HG03469 (cell line): ENCODE data around the gene FARP1.

Experiments
- ATAC-seq: cut with Tn5 transposase; IDR thresholded peaks from one replicate; pipeline ENCODE4 v1.9.1; 2021; ENCODE audit warnings: mild to moderate bottlenecking, moderate library complexity, moderate number of reproducible peaks; ENCODE audit not compliant: unreplicated experiment

Gene FARP1, protein sequence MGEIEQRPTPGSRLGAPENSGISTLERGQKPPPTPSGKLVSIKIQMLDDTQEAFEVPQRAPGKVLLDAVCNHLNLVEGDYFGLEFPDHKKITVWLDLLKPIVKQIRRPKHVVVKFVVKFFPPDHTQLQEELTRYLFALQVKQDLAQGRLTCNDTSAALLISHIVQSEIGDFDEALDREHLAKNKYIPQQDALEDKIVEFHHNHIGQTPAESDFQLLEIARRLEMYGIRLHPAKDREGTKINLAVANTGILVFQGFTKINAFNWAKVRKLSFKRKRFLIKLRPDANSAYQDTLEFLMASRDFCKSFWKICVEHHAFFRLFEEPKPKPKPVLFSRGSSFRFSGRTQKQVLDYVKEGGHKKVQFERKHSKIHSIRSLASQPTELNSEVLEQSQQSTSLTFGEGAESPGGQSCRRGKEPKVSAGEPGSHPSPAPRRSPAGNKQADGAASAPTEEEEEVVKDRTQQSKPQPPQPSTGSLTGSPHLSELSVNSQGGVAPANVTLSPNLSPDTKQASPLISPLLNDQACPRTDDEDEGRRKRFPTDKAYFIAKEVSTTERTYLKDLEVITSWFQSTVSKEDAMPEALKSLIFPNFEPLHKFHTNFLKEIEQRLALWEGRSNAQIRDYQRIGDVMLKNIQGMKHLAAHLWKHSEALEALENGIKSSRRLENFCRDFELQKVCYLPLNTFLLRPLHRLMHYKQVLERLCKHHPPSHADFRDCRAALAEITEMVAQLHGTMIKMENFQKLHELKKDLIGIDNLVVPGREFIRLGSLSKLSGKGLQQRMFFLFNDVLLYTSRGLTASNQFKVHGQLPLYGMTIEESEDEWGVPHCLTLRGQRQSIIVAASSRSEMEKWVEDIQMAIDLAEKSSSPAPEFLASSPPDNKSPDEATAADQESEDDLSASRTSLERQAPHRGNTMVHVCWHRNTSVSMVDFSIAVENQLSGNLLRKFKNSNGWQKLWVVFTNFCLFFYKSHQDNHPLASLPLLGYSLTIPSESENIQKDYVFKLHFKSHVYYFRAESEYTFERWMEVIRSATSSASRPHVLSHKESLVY

DNA sequence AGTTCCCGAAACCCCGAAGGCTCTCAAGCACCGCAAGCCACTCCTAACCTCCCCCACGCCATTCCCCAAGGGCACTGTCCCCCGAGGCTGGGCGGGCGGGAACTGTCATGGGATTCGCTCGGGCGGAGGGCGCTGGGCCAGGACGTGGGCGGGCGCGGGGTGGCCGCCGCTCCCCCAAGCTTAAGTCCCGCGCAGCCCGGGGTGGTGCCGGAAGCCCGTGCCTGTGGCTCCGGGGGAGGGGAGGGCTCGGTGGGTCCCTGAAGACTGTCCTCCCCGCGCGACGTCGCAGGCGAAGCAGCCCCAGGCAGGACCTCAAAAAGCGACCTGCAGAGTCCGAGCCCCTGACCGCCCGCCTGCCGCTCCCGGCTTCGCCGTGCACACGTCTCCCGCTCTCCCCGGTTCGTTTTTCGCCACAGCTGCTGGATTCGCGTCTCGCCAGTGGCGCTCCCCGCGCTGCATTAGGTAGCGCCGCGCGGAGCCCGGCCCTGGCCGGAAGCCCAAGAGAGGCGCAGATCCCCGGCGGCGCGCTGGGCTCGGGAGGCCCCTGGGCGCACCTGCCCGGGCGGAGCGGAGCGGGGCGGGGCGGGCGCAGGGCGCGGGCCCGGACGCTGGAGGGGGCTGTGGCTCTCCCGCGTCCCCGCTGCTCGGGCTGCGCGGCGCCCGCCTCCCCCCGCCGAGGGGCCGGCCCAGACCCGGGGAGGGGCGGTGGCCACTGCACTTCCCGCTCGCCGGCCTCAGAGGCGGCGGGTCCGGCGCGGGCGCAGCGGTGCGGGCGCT is at the start of gene FARP1:
Gene FARP1, plus strand, starts transcription at position 715 of the 777 bp plus-strand sequence. CDS start 70,149 bp downstream, outside the sequence.
- ATAC-seq: peak; percentile 59

DNA sequence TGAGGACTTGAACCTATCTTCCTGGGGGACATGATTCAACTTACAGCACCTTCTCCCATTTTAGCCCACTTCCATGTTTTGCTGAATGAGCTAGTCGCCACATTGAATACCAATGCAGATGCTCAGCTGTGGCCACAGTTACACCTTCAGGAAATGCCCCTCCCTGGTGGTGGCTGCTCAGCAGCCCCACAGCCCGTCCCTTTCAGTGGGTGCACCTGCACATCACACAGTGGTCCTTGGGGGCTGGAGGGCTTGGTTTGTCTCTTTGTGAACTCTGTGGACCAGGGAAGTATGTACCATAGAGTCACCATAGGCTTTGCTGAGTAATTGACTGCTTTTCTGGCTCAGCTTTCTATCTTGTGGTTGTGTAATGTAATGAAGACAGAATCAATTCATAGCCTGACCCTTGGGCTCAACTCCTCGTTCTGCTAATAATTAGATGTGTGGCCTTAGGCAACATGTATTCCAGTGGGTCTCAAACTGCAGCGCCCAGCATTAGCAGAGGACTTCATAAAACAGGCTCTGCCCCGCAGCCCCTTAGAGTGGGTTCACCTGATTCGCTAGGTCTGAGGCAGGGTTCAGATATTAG is 48.1 kb upstream of the FARP1 start:
- no peak for ATAC-seq

DNA sequence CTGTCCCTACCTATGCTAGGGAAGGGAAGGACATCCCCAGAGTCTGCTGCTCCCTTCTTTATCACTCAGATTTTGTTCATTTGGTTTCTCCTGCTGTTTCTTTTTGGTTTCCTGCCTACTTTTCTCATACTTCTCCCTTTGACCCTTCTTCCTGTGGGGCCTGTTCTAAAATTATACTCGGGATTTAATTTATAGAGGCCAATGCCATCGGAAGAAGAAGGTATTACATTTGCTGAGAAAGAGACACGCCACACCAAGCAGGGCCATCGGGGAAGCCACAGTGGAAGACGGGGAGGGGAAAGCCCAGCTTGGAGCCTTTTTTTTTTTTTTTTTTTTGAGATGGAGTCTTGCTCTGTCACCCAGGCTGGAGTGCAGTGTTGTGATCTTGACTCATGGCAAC is 46.8 kb upstream of the FARP1 start:
- no peak for ATAC-seq

DNA sequence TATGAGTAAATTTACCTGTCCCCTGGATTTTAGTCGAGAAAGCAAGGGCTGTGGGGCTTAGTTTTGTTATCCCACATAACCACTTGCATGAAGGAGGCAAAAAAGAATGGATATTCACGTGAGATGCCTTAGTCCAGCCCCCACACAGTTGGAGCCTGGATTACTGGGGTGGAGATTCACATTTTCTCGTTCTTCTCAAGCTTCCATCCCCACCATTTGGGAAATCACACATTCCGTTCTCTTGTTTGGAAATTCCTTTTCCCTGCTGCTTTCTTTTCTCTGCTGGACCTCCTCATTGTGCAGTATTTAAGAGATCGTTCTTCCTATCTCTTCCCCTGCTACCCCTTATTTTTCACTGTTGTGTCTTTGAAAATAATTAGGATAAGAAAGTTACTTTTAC is 45.1 kb upstream of the FARP1 start:
- no peak for ATAC-seq

DNA sequence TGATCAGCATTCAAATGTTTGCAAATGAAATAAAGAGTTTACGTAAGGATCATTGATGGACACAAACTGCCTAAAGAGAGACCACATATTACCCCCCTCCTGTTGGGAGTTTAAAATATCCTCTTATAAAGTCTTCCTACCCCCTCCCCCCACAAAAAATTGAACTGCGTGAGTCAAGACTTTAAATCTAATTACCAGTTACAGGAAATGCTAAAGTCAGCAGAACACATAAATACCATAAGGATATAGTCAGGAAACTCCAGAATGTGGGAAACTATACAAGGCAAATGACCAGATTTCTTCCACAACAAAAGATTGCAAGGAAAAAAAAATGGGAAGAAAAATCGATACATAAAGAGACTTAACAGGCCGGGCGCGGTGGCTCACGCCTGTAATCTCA is 44.4 kb upstream of the FARP1 start:
- ATAC-seq: no peak

DNA sequence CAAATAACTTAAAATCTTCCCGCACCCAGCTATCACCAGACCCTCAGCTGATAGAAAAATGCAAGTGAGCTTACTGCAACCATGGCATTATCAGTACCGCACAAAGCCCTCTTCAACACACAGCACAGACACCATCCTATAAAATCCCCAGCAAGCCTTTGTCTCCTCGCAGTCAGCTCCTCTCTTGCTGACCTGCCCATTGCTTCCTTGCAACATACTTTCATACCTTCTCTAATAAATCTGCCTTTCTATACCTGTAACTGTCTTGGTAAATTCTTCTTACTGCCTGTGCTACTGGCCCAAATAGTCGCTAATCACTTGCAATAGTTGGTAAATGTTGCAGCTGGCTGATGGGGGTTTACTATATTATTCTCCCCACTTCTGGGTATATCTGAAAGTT is 43.3 kb upstream of the FARP1 start:
- ATAC-seq: no peak

DNA sequence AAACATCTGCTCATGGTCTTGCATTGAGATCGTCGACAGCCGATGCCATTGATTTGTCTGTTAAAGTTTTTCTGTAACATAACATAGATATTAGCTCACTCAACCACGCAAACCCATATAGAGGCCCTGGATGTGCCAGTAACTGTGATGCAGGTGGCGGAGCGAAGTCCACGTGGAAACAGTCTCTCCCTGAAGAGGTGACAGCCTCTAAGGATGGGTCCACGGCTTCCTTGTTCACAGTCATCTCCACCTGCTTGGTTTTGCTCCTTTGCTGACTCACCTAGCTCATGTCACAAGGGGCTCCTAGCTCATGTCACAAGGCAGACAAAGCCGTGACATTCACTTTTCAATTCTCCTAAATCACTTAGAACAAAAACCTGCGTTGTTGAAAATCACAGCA is 42.4 kb upstream of the FARP1 start:
- no peak for ATAC-seq

DNA sequence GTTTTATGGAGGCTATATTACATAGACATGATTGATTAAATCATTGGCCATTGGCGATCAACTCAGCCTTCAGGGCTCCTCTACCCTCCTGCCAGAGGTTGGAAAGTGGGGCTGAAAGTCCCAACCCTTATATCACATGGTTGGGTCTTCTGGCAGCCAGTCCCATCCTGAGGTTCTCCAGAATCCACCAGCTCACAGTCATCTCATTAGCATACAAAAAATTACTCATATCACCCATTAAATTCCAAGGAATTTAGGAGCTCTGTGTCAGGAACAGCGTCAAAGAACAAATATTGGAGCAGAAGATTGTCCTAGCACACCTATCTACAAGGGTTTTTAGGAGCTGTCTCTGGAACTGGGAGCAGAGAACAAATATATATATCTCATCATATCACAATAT is 39.4 kb upstream of the FARP1 start:
- no peak for ATAC-seq

DNA sequence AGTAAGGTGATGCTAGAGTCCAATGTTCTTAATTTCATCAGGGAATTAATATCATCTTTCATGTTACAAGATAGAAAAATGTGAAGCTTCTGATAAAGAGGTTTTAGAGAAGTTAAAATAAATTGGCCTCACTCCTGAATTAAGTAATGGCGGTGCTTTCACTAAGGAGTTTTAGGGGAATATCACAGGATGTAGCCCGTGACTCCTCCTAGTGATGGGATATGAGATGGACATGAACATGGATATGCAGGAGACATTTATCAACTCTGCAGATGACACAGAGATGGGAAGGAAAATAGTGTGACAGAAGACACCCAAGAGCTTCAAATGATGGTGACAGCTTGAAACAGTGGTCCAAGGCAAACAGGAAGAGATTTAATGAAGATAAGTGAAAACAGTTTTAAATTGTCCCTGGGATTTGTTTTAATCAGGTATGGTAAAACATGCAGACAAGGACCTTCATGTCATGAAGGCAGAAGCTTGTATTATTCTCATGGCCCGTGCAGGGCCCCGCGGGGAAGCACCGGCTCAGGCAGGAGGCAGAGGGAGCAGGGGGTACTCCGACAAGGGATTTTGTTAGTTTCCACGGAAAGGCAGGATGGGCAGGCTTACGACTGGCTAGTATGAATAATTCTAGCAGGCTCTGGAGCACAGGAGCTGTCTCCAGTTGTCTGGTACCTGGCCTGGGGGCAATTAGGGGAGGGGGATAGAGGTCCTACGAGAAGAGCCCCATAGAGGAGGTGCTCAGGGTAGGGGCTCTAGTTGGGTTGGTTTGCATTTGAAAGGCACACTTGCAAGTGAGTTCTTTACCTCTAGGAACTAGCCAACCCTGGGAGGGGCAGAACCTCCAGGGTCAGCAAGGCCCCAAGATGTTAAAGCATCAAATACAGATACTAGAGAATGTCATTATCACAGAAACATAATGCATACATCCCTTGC is 38.7 kb upstream of the FARP1 start:
- no peak for ATAC-seq

DNA sequence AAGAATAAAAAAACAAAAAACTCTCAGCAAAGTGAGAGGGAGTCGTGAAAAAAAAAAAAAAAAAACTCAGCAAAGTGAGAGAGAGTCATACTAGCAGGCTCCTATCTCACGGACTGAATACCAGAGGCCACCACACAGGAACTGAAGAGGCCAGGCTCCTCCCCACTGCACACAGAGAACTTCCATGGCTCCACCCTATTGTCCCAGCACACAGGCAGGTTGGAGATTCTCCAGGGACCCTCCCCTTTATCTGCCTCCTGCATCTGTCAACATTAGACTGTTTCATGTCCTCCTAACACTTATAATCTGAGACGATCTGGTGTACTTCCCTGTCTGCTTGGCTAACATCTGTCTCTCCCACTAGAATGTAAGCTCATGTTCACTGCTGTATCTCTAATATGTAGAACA is 37.0 kb upstream of the FARP1 start:
- no peak for ATAC-seq

DNA sequence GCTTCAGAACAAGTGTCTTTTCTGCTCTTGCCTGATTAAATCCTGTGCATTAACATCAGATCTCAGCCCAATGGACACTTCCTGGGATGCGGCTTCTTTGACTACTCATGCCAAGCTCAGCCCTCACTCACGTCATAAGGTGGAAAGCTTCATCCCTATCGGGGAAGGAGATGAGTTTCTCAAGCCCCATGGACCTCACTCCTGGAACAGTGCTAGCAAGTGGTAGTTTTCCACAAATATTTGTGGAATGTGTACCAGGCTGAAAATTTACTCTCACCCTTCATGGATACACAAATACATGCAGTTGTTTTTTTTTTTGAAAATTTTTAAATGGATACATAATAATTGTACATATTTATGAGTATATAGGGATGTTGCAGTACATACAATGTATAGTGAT is 34.6 kb upstream of the FARP1 start:
- ATAC-seq: no peak

DNA sequence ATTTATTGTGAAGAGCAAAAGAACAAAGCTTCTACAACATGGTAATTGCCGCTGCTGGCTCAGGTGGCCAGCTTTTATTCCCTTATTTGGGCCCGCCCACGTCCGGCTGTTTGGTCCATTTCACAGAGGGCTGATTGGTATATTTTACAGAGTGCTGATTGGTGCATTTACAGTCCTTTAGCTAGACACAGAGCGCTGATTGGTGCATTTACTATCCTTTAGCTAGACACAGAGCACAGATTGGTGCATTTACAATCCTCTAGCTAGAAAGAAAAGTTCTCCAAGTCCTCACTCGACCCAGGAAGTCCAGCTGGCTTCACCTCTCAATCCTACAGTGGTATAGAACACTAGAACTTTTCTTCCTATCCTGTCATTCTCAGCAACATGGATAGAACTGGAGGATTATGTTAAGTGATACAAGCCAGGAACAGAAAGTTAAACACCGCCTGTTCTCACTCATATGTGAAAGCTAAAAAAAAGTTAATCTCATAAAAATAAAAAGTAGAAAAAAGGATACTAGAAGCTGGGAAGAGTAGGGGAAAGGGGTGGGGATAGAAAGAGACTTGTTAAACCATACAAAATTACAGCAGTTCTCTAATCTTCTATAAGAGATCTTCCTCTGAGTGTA is 33.6 kb upstream of the FARP1 start:
- ATAC-seq: no peak

DNA sequence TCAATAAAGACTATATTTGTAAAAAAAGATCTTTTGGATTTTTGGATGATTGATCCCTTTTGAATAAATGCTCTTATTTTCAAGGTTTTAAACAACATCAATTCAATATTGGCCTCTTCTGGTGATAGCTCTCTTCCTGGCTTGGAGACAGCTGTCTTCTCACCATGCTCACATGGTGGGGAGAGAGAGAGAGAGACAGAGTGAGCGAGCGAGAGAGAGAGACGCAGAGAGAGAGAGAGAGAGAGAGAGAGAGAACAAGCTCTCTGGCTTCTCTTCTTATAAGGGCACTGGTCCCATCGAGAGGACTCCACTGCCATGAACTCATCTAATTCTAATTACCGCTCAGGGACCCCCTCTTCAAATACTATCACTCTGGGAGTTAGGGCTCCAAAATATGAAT is 32.1 kb upstream of the FARP1 start:
- ATAC-seq: no peak

DNA sequence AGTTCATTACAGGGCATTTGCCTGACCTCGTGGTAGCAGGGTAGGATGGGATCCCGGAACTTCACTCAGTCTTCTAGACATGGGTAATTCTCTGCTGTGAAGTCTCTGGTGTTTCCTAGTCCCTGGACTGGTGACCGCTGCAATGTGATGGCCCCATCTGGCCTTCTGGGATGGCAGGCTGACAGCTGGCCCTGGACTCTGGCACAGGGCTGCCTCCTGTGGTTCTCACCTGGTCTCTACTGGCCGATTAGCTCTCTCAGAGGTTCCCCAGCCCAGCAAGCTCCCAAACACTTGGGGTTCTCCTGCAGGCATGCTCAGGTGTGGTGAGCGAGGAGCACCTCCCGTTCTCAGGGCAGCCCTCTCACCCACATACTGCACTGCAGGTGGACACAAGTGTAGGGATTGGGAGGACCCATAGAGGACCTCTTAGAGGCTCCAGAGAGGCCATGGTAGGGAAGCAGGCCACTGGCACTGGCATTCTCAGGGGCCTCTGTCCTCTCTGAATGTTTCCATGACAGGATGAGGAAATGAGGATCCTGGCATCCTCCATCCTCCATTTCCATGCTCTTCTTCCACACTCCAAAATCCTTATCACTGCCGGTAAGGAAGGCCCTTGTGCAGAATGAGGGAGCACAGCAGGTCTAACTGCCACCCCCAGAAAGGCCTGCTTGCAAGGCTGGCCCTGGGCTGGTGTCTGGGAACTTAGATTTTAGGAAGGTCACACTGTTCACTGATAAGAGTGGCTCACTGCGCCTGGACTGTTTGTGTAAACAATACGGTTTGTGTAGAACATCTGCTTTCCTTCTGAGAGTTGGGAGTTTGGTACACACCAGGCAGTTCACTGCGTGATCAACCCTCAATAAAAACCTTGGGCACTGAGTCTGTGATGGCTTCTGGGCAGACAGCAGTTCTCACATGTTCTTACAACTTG is 31.5 kb upstream of the FARP1 start:
- ATAC-seq: no peak

DNA sequence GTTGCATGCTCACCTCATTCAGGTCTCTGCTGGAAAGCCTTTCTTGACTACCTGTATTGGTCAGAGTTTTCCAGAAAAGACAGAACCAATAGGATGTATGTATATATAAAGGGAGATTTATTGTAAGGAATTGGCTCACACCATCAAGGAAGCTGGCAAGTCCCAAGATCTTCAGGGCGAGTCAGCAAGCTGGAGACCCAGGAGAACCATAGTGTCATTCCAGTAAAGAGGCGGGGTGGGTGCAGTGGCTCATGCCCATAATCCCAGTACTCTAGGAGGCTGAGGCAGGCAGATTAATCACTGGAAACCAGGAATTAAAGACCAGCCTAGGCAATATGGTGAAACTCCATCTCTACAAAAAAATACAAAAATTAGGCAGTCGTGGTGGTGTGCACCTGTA is 30.4 kb upstream of the FARP1 start:
- no peak for ATAC-seq

DNA sequence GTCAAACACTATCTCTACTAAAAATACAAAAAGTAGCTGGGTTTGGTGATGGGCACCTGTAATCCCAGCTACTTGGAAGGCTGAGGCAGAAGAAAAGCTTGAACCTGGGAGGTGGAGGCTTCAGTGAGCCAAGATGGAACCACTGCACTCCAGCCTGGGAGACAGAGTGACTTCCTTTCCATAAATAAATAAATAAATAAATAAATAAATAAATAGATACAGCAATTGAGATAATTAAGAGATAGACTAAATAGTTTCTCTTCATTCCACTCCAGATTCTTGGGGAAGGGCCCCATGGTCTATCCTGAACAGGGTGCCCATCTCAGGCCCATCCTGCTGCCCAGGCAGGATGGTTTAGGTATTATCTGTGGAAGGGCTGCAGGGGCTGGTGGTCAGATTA is 24.0 kb upstream of the FARP1 start:
- ATAC-seq: no peak

DNA sequence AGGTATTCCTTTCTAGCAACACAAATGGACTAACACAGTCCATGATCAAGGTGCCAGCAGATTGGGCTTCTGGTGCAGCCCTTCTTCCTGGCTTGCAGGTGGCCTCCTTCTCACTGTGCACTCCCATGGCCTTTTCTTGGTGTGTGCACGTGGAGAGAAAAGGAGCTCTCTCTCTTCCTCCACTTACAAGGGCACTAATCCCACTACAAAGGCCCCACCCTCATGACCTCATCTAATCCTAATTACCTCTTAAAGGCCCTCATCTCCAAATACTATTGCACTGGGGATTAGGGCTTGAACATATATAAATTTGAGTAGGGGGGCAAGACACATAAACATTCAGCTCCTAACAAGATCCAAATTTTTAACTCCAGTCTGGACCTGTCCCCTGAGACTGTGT is 19.7 kb upstream of the FARP1 start:
- ATAC-seq: no peak
